GM18861 (cell line): Measurements from ENCODE around the gene FIG4.
"Not testable (repeated sequence)": the region's sequence is repeated elsewhere in the genome, so short reads cannot be mapped to it uniquely, and the experiment has no call there.

Source experiments
- ATAC-seq: cut with Tn5 transposase; IDR thresholded peaks from one replicate; pipeline ENCODE4 v1.9.1; 2021; ENCODE audit not compliant: unreplicated experiment

Gene FIG4

GRCh38 chr6:109701774-109702173, 10.7 kb downstream of the FIG4 start:
- ATAC-seq, result no peak

- no peak for ATAC-seq
Observed at GRCh38 chr6:109702791-109703190, 11.7 kb downstream of the FIG4 start.

GRCh38 chr6:109705258-109705657, 14.2 kb downstream of the FIG4 start:
- ATAC-seq, result peak; percentile 93

- no peak for ATAC-seq
Observed at GRCh38 chr6:109706513-109706912, 15.4 kb downstream of the FIG4 start.

GRCh38 chr6:109708099-109708498, 17.0 kb downstream of the FIG4 start:
- not testable (repeated sequence) for ATAC-seq

GRCh38 chr6:109713097-109713496, 22.0 kb downstream of the FIG4 start:
- no peak for ATAC-seq

- ATAC-seq, result no peak
Observed at GRCh38 chr6:109714166-109714565, 23.1 kb downstream of the FIG4 start.

GRCh38 chr6:109714611-109715010, 23.5 kb downstream of the FIG4 start:
- ATAC-seq, result no peak

- no peak for ATAC-seq
Observed at GRCh38 chr6:109715616-109716015, 24.5 kb downstream of the FIG4 start.

- no peak for ATAC-seq
Observed at GRCh38 chr6:109717971-109718370, 26.9 kb downstream of the FIG4 start.

- no peak for ATAC-seq
Observed at GRCh38 chr6:109718991-109719390, 27.9 kb downstream of the FIG4 start.

GRCh38 chr6:109720311-109720710, 29.2 kb downstream of the FIG4 start:
- ATAC-seq, result no peak

GRCh38 chr6:109722011-109722410, 30.9 kb downstream of the FIG4 start:
- ATAC-seq, result no peak

GRCh38 chr6:109722564-109723254, 31.6 kb downstream of the FIG4 start:
- ATAC-seq, result no peak

GRCh38 chr6:109725250-109725649, 34.2 kb downstream of the FIG4 start:
- ATAC-seq, result not testable (repeated sequence)

GRCh38 chr6:109736273-109737025, 45.4 kb downstream of the FIG4 start:
- no peak for ATAC-seq

GRCh38 chr6:109738255-109738654, 47.2 kb downstream of the FIG4 start:
- ATAC-seq, result no peak

- ATAC-seq, result no peak
Observed at GRCh38 chr6:109738667-109739066, 47.6 kb downstream of the FIG4 start.

- ATAC-seq, result no peak
Observed at GRCh38 chr6:109739686-109740085, 48.6 kb downstream of the FIG4 start.

GRCh38 chr6:109740787-109741186, 49.7 kb downstream of the FIG4 start:
- ATAC-seq, result no peak

GRCh38 chr6:109743739-109744138, 52.6 kb downstream of the FIG4 start:
- ATAC-seq, result no peak

GRCh38 chr6:109744779-109745178, 53.7 kb downstream of the FIG4 start:
- ATAC-seq, result not testable (repeated sequence)
